ENCODE data around the gene MAP4K4.

Gene MAP4K4

DNA sequence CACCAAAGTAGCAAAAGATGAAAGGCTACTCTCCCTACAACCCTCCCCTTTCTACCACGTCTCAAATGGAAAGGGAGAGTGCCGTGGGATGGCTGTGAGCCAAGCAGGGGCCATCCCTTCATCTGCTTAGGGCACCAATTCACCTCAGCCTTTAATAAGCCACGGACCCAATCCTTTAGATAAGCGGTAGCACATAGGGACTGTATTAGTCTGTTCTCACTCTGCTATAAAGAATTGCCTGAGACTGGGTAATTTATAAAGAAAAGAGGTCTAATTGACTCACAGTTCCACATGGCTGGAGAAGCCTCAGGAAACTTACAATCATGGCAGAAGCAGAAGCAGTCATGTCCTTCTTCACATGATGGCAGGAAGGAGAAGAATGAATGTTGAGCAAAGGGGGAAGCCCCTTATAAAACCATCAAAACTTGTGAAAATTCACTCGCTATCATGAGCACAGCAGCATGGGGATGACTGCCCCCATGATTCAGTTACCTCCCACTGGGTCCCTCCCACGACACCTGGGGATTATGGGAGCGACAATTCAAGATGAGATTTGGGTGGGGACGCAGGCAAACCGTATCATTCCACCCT, 208.3 kb downstream of the MAP4K4 start:
- H2AFZ ChIP-seq (ENCODE audit: low read length): no peak overlapping the region
- peaks cover 0 to 4% of the 10 kb centered on the region in 2 donors for H3K9me3 ChIP-seq (replicated peaks in 1 of 2; ENCODE audit: control insufficient read depth in 2 of 2, insufficient read depth in 1 of 2, low read depth in 1 of 2, low read length in 2 of 2)
- no peak overlapping the region for H3K14ac ChIP-seq (ENCODE audit: low read length)
- DNase-seq (ENCODE audit: low spot score): no peak
- no peak overlapping the region for H2BK15ac ChIP-seq (ENCODE audit: low read length)
- H3K27ac ChIP-seq (replicated peaks; ENCODE audit: low read length): no peak overlapping the region
- no peak overlapping the region for H3K9ac ChIP-seq (ENCODE audit: low read depth, low read length, poor library complexity)
- H3K4me3 ChIP-seq (ENCODE audit: low read length in 2 of 2): no peak overlapping the region
- H3K18ac ChIP-seq (ENCODE audit: low read length): no peak overlapping the region
- no CpG with 5 or more reads among the region's 9 CpGs for WGBS, 2 donors (ENCODE audit: extremely low coverage in 2 of 2, insufficient read length in 2 of 2, insufficient replicate concordance in 1 of 2)
- no peaks in the 10 kb centered on the region for H3K4me1 ChIP-seq (ENCODE audit: control insufficient read depth in 2 of 2, insufficient read depth in 1 of 2, low read depth in 1 of 2, low read length in 2 of 2)
- H2BK5ac ChIP-seq (ENCODE audit: low read length): no peak overlapping the region
- no peak overlapping the region for H2BK120ac ChIP-seq (ENCODE audit: low read depth, low read length)
- H2AK5ac ChIP-seq (ENCODE audit: low read depth, low read length): no peak overlapping the region
- H3K23ac ChIP-seq (ENCODE audit: low read depth, low read length, poor library complexity): no peak overlapping the region
- H3K27me3 ChIP-seq (ENCODE audit: control insufficient read depth in 3 of 3, insufficient read depth in 3 of 3, low read depth in 1 of 3, low read length in 3 of 3): no peaks in the 10 kb centered on the region
- H3K4me2 ChIP-seq (ENCODE audit: insufficient read depth, low read length, poor library complexity, severe bottlenecking): no peak overlapping the region
- H4K8ac ChIP-seq (ENCODE audit: low read depth, low read length): no peak overlapping the region
- no peak overlapping the region for H4K91ac ChIP-seq (ENCODE audit: low read depth, low read length, poor library complexity)
- no peak overlapping the region for H2BK12ac ChIP-seq (ENCODE audit: low read length)
- no peaks in the 10 kb centered on the region for H3K79me1 ChIP-seq (ENCODE audit: low read depth, low read length)
- H3K4ac ChIP-seq (ENCODE audit: low read length): no peak overlapping the region
- H3K36me3 ChIP-seq (replicated peaks in 1 of 2; ENCODE audit: control insufficient read depth in 2 of 2, insufficient read depth in 2 of 2, low read length in 2 of 2): no peaks in the 10 kb centered on the region

DNA sequence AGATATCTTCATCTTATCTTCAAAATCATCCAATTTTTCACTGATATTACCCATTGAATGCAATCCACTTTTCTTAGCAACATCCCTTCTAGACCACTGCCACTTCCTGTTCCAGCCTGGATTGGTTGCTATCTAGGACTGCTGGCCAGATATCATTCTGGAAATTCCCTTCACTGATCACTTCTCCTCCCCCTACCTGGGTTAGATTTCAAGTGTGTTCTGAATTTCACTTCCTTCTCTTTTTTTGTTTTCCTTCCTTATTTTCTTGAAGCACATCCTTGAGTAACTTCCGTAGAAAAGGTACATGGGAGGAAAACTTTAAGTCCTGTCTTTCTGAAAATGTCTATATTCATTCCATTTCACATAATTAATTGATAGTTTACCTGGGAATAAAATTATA, 212.3 kb downstream of the MAP4K4 start:
- Histone ChIP-seq H3K9me3 (replicated peaks in 1 of 2; ENCODE audit: control insufficient read depth in 2 of 2, insufficient read depth in 1 of 2, low read depth in 1 of 2, low read length in 2 of 2) (peaks cover 0 to 2% of the 10 kb centered on the region in 2 donors), H4K91ac (ENCODE audit: low read depth, low read length, poor library complexity) (no peak overlapping the region), H2AFZ (ENCODE audit: low read length) (no peak overlapping the region), H3K4ac (ENCODE audit: low read length) (no peak overlapping the region), H3K4me3 (ENCODE audit: low read length in 2 of 2) (no peak overlapping the region), H2AK5ac (ENCODE audit: low read depth, low read length) (no peak overlapping the region), H3K9ac (ENCODE audit: low read depth, low read length, poor library complexity) (no peak overlapping the region), H3K23ac (ENCODE audit: low read depth, low read length, poor library complexity) (no peak overlapping the region), H3K14ac (ENCODE audit: low read length) (no peak overlapping the region), H3K4me1 (ENCODE audit: control insufficient read depth in 2 of 2, insufficient read depth in 1 of 2, low read depth in 1 of 2, low read length in 2 of 2) (no peaks in the 10 kb centered on the region), H3K27ac (replicated peaks; ENCODE audit: low read length) (no peak overlapping the region), H2BK12ac (ENCODE audit: low read length) (no peak overlapping the region), H2BK15ac (ENCODE audit: low read length) (no peak overlapping the region), H3K18ac (ENCODE audit: low read length) (no peak overlapping the region), H3K27me3 (ENCODE audit: control insufficient read depth in 3 of 3, insufficient read depth in 3 of 3, low read depth in 1 of 3, low read length in 3 of 3) (no peaks in the 10 kb centered on the region), H2BK120ac (ENCODE audit: low read depth, low read length) (no peak overlapping the region), H3K79me1 (ENCODE audit: low read depth, low read length) (no peaks in the 10 kb centered on the region), H4K8ac (ENCODE audit: low read depth, low read length) (no peak overlapping the region), H2BK5ac (ENCODE audit: low read length) (no peak overlapping the region), H3K4me2 (ENCODE audit: insufficient read depth, low read length, poor library complexity, severe bottlenecking) (no peak overlapping the region), H3K36me3 (replicated peaks in 1 of 2; ENCODE audit: control insufficient read depth in 2 of 2, insufficient read depth in 2 of 2, low read length in 2 of 2) (no peaks in the 10 kb centered on the region)
- no CpG with 5 or more reads among the region's 1 CpG for WGBS, 2 donors (ENCODE audit: extremely low coverage in 2 of 2, insufficient read length in 2 of 2, insufficient replicate concordance in 1 of 2)
- DNase-seq (ENCODE audit: low spot score): no peak

DNA sequence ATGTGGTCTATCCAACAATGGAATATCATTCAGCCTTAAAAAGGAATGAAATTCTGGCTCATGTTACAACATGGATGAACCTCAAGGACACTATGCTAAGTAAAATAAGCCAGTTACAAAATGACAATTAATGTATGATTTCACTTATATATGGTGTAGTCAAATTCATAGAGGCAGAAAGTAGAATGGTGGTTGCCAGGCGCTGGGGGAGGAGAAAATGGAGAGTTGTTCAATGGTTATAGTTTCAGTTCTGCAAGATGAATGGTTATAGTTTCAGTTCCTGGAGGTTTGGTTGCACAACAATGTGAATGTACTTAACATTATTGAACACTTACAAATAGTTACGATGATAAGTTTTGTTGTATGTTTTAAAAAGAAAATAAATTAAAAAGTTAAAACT, 215.0 kb downstream of the MAP4K4 start:
- Histone ChIP-seq H3K36me3 (replicated peaks in 1 of 2; ENCODE audit: control insufficient read depth in 2 of 2, insufficient read depth in 2 of 2, low read length in 2 of 2) (no peaks in the 10 kb centered on the region), H2AK5ac (ENCODE audit: low read depth, low read length) (no peak overlapping the region), H3K27ac (replicated peaks; ENCODE audit: low read length) (no peak overlapping the region), H2BK120ac (ENCODE audit: low read depth, low read length) (no peak overlapping the region), H3K23ac (ENCODE audit: low read depth, low read length, poor library complexity) (no peak overlapping the region), H2AFZ (ENCODE audit: low read length) (no peak overlapping the region), H3K9me3 (replicated peaks in 1 of 2; ENCODE audit: control insufficient read depth in 2 of 2, insufficient read depth in 1 of 2, low read depth in 1 of 2, low read length in 2 of 2) (peaks cover 0 to 2% of the 10 kb centered on the region in 2 donors), H3K27me3 (ENCODE audit: control insufficient read depth in 3 of 3, insufficient read depth in 3 of 3, low read depth in 1 of 3, low read length in 3 of 3) (no peaks in the 10 kb centered on the region), H3K9ac (ENCODE audit: low read depth, low read length, poor library complexity) (no peak overlapping the region), H2BK5ac (ENCODE audit: low read length) (no peak overlapping the region), H2BK15ac (ENCODE audit: low read length) (no peak overlapping the region), H3K79me1 (ENCODE audit: low read depth, low read length) (no peaks in the 10 kb centered on the region), H3K4ac (ENCODE audit: low read length) (no peak overlapping the region), H4K91ac (ENCODE audit: low read depth, low read length, poor library complexity) (no peak overlapping the region), H4K8ac (ENCODE audit: low read depth, low read length) (no peak overlapping the region), H3K14ac (ENCODE audit: low read length) (no peak overlapping the region), H3K4me2 (ENCODE audit: insufficient read depth, low read length, poor library complexity, severe bottlenecking) (no peak overlapping the region), H3K4me1 (ENCODE audit: control insufficient read depth in 2 of 2, insufficient read depth in 1 of 2, low read depth in 1 of 2, low read length in 2 of 2) (no peaks in the 10 kb centered on the region), H2BK12ac (ENCODE audit: low read length) (no peak overlapping the region), H3K4me3 (ENCODE audit: low read length in 2 of 2) (no peak overlapping the region), H3K18ac (ENCODE audit: low read length) (no peak overlapping the region)
- no CpG with 5 or more reads among the region's 2 CpGs for WGBS, 2 donors (ENCODE audit: extremely low coverage in 2 of 2, insufficient read length in 2 of 2, insufficient replicate concordance in 1 of 2)
- DNase-seq (ENCODE audit: low spot score): no peak

DNA sequence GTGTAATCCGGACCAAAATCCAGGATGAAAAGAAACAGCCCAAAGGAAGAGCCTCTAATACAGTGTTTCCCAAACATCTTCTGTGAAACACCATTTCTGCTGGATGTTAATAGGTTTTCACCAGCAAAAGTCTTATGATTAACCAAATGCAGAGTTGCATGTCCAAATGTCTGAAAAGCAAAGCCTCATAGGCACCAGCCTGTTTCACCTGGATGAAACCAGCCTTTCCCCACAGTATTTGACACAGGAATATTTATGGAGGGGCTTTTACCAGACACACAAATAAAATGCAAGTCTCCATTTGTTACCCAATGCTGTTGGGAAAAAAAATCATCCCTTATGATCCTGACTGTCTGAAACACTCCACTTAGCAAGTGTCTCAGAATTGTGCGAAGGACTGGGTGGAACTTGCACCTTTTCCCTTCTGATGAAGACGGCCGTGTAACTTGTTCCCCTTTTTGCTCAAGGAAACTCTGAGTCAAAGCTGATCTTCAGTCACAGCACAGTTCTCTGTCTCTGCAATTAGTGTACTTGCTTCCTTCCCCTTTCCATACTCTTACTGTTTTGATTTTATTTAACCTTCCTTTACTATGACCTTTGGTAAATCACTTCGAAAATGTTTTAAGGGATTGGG, 223.9 kb downstream of the MAP4K4 start:
- no peaks in the 10 kb centered on the region for H3K4me1 ChIP-seq (ENCODE audit: control insufficient read depth in 2 of 2, insufficient read depth in 1 of 2, low read depth in 1 of 2, low read length in 2 of 2)
- no peak overlapping the region for H2BK5ac ChIP-seq (ENCODE audit: low read length)
- no peak overlapping the region for H3K4me3 ChIP-seq (ENCODE audit: low read length in 2 of 2)
- H3K18ac ChIP-seq (ENCODE audit: low read length): no peak overlapping the region
- WGBS, 2 donors (ENCODE audit: extremely low coverage in 2 of 2, insufficient read length in 2 of 2, insufficient replicate concordance in 1 of 2): no CpG with 5 or more reads among the region's 5 CpGs
- H3K4me2 ChIP-seq (ENCODE audit: insufficient read depth, low read length, poor library complexity, severe bottlenecking): no peak overlapping the region
- H4K91ac ChIP-seq (ENCODE audit: low read depth, low read length, poor library complexity): no peak overlapping the region
- no peak overlapping the region for H2BK15ac ChIP-seq (ENCODE audit: low read length)
- H2AK5ac ChIP-seq (ENCODE audit: low read depth, low read length): no peak overlapping the region
- no peak overlapping the region for H2BK120ac ChIP-seq (ENCODE audit: low read depth, low read length)
- no peaks in the 10 kb centered on the region for H3K9me3 ChIP-seq (replicated peaks in 1 of 2; ENCODE audit: control insufficient read depth in 2 of 2, insufficient read depth in 1 of 2, low read depth in 1 of 2, low read length in 2 of 2)
- no peaks in the 10 kb centered on the region for H3K36me3 ChIP-seq (replicated peaks in 1 of 2; ENCODE audit: control insufficient read depth in 2 of 2, insufficient read depth in 2 of 2, low read length in 2 of 2)
- no peak overlapping the region for H3K27ac ChIP-seq (replicated peaks; ENCODE audit: low read length)
- no peak overlapping the region for H3K4ac ChIP-seq (ENCODE audit: low read length)
- no peak for DNase-seq (ENCODE audit: low spot score)
- H2BK12ac ChIP-seq (ENCODE audit: low read length): no peak overlapping the region
- H4K8ac ChIP-seq (ENCODE audit: low read depth, low read length): no peak overlapping the region
- H3K23ac ChIP-seq (ENCODE audit: low read depth, low read length, poor library complexity): no peak overlapping the region
- no peaks in the 10 kb centered on the region for H3K27me3 ChIP-seq (ENCODE audit: control insufficient read depth in 3 of 3, insufficient read depth in 3 of 3, low read depth in 1 of 3, low read length in 3 of 3)
- no peak overlapping the region for H2AFZ ChIP-seq (ENCODE audit: low read length)
- no peak overlapping the region for H3K9ac ChIP-seq (ENCODE audit: low read depth, low read length, poor library complexity)
- no peak overlapping the region for H3K14ac ChIP-seq (ENCODE audit: low read length)
- H3K79me1 ChIP-seq (ENCODE audit: low read depth, low read length): no peaks in the 10 kb centered on the region
